GM18951 (cell line): ENCODE measurements around the gene OR6S1.
"Not testable (repeated sequence)": the region's sequence is repeated elsewhere in the genome, so short reads cannot be mapped to it uniquely, and the experiment has no call there.

ENCODE experiments used
- POLR2A ChIP-seq: IDR thresholded peaks from 4 replicates; pipeline ENCODE4 v1.6.1; 2011; ENCODE audit warnings: mild to moderate bottlenecking; ENCODE audit not compliant: insufficient read length, insufficient read depth; ENCODE audit errors: extremely low read depth
- in situ Hi-C: fragments of 300-500 bp; cut with MboI; formaldehyde crosslinking; loops from one replicate; pipeline ENCODE4 v1.12.0; 2022; ENCODE audit warnings: low sequenced_read_pairs, mixed read lengths, inconsistent platforms; ENCODE audit not compliant: unreplicated experiment

OR6S1 gene

DNA sequence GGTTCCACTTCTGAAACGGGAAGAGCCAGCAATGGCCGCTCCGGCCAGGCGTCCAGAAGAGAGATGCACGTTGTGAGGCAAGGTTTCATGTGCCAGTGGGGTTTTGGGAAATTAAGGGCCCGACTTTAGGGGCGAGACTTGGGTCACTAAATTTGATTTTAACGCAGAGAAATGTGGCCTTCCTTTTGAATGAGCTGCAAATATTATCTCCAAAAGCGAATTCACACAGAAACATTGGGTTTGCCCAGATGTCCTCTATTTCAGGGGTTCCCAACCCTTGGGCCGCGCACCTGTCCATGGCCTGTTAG is 40.6 kb upstream of the OR6S1 start:
- in situ Hi-C loops: loop anchor here (10.0 kb wide), 2 partner anchors 47 to 347 kb away; partner anchors contain the start of gene CCNB1IP1
- TF ChIP-seq POLR2A: no peak

DNA sequence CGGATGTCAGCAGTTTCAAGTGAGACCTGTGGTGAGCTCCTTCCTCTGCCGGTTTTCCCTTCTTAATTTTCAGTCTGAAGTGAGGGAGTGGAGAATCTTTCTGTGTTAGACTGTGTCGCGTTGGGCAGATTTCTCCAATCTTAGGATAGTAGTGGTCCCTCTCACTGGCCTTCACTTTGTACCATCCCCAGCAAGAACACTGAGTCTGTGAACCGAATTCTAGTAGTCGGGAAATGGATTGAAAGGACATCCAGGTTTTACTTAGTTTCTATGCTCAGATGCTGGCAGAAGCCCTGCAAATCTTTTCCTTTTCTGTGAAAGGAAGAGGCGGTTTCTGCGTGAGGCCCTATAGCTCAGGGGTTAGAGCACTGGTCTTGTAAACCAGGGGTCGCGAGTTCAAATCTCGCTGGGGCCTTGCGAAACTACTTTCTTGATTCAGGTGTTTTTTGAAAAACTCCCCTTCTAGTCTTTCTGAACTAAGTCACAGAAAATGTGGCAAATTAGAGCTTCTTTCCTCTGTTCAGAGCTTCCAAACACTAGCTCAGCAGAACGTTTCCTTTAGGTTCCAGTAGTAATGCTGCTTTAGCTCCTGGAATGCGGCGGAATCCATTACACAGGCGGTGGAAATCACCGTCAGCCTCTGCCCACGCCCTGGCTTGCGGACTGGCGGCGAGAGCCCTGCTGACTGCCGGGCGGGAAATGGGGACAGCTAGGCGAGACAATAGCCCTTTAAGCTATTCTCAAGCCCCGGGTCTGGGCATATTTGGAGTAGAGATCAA is 40.0 kb upstream of the OR6S1 start:
- peak; percentile 3 for TF ChIP-seq POLR2A
- in situ Hi-C loops: loop anchor here (10.0 kb wide), 2 partner anchors 47 to 347 kb away; partner anchors contain the start of gene CCNB1IP1

DNA sequence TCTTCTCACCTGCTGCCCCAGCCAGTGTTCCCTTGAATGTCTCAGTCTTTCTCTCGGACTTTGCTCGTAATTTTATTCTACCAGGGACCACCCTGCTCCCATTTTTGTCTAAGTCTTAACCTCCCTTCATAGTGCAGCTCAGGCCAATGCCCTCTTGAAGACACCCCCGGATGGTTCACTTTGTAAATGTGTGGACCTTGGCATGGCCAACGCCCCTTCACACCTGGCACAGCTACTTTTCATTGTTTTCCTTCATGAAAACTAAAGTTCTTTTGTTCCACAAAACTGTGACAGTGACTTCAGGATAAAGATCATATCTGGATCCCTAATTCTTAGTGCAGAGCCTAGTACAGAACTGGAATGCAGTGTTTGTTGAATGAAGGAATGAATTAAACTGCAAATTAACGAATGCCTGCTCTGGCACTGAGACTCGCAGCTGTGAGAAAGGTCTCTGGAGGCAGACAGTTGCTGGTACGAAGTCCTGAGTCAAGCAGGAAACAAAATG is 39.4 kb upstream of the OR6S1 start:
- TF ChIP-seq POLR2A: peak; percentile 14
- in situ Hi-C loops: loop anchor here (10.0 kb wide), 2 partner anchors 46 to 346 kb away; partner anchors contain the start of gene CCNB1IP1

DNA sequence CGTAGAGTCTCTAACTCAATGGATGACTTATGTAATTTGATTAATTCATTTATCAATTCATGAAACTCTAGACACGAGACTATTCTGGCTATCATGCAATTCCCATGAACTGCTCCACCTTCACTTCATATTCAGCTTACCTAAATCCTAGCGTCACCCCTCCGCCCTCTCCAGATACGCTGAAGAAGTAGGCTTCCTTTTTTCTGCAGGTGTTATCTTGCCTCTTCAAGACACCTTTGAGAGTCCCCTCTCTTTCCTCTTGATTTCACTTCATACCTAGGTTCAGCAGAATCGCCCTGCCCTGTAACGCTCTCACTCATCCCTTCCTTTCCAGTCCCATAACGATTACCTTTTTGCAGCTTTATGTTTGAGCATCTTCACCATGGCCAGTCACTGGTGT is 38.9 kb upstream of the OR6S1 start:
- in situ Hi-C loops: loop anchor here (10.0 kb wide), 2 partner anchors 46 to 346 kb away; partner anchors contain the start of gene CCNB1IP1
- TF ChIP-seq POLR2A: no peak

DNA sequence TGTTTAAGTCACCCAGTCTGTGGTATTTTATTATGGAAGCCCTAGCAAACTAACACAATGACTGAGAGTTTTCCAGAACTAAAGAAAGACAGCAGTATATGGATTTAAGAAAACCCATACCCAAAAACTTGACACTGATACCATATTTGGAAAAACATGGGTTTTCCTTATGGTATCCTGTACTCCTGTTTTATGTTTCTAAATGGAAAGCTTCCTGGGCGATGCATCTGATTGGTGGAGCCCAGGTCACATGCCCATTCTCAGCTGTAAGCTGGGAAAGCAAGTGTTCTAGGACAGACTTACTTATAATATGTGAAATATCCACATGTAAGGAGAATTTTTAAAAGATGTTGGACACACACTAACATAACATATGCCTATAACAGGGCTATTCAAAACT is 38.4 kb upstream of the OR6S1 start:
- no peak for TF ChIP-seq POLR2A
- in situ Hi-C loops: loop anchor here (10.0 kb wide), 2 partner anchors 45 to 345 kb away; partner anchors contain the start of gene CCNB1IP1

DNA sequence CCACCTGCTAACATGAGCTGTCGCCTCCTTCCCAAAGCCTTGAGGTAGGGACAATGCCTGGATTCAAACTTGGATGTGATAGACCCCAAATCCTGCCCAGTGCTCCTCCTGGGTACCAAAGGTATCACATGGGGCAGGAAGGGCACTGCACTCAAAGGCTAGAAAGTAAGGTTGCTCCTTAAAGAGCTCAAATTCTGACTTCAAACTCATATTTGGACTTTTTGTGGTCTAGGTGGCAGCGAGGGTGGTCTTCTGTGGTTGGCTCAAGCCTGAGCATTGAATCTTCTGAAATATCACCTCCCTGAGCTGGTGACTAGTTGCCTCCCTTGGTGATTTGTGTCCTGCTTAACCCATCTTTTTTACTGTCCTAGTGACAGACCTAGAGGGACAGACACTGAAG is 34.6 kb upstream of the OR6S1 start:
- in situ Hi-C loops: no loop called here
- TF ChIP-seq POLR2A: no peak

DNA sequence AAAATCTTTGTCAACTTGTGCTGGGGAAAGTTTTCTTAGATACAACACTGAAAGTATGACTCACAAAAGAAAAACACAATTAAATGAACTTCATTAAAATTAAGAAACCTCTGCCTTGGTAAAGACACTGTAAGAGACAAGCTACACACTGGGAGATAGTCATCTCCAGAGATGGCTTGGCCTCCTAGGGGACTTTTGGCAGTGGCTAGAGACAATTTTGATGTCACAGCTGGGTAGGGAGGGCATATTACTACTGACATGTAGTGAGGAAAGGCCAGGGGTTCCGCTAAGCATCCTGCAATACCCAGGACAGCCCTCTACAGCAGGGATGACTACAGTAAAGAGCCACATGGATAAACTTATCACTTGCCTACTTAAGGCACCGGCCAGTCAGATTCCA is 34.2 kb upstream of the OR6S1 start:
- in situ Hi-C loops: no loop called here
- TF ChIP-seq POLR2A: no peak

DNA sequence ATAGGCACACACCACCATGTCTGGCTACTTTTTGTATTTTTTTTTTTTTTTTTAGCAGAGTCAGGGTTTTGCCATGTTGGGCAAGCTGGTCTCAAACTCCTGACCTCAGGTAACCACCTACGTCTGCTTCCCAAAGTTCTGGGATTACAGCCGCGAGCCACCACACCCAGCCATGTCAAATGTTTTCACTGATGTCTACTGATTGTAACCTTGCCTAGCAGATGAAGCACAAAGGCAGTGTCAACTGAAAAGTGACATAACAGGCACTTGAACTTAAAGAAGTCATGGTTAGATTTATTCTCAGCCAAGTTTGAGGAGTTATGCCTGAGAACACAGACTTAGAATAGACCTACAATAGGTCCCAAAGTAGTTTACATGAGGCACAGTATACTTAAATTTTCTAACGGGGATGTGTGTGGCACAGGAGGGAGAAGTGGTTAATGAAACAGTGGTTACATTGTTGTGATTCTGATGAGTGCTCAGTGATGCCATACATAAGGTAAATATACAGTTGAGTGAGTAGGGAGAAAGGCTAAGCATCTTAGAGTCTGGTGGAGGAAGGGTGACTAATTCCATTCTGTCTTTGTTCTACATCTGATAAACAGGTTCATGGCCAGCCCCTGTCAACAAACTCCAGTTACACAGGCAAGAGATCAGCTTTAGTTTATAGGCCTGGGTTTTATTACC is 30.2 kb upstream of the OR6S1 start:
- in situ Hi-C loops: no loop called here
- no peak for TF ChIP-seq POLR2A

DNA sequence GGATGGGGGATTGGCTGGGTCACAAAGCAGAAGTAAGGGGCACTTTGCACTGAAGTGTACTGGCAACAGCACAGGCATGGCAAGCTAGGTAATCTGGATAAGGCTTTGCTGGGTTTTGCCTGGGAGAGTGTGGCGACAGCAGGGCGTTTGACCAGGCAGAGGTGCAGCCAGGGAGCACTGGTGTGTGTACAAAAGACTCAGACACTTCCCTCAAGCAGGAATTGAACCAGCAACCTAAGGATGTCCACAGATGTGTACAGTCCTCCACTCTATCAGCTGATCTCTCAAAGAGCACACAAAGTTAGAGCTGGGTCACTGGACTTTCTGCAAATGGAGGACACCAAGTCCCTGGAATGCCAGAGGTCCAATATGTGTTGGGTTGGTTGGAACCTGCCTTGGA is 27.5 kb upstream of the OR6S1 start:
- in situ Hi-C loops: no loop called here

DNA sequence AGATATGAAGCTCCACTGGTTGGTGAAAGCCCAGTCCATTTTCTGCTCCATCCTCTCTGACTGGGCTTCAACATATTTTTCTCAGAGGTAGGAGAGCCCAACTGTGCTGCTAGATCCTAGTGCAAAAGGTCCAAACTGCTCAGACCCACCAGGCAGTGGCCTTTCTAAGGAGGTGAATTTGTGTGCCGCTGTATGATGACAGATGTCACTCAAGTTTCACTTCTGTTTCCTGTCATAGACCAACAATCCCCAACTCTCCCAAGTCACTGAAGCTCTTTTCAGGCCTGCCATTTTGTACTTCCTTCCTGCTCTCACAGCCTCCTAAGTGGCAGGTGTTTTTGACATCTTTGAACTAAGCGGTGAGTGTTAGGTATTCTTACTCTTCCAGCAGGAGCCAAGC is 26.5 kb upstream of the OR6S1 start:
- in situ Hi-C loops: no loop called here
- peak; percentile 38 for TF ChIP-seq POLR2A

More for the DNA sequence above, 27.5 kb upstream of the OR6S1 start:
- TF ChIP-seq POLR2A: no peak

DNA sequence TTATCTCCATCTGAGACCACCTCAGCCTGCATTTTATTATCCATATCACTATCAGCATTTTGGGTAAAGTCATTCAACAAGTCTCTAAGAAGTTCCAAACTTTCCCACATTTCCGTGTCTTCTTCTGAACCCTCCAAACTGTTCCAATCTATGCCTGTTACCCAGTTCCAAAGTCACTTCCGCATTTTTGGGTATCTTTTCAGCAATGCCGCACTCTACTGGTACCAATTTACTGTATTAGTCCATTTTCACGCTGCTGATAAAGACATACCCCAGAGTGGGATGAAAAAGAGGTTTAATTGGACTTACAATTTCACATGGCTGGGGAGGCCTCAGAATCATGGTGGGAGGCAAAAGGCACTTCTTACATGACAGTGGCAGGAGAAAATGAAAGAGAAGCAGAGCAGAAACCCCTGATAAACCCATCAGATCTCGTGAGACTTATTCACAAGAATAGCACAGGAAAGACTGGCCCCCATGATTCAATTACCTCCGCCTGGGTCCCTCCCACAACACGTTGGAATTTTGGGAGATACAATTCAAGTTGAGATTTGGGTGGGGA is 25.0 kb upstream of the OR6S1 start:
- TF ChIP-seq POLR2A: peak; percentile 23
- in situ Hi-C loops: not testable (repeated sequence)

DNA sequence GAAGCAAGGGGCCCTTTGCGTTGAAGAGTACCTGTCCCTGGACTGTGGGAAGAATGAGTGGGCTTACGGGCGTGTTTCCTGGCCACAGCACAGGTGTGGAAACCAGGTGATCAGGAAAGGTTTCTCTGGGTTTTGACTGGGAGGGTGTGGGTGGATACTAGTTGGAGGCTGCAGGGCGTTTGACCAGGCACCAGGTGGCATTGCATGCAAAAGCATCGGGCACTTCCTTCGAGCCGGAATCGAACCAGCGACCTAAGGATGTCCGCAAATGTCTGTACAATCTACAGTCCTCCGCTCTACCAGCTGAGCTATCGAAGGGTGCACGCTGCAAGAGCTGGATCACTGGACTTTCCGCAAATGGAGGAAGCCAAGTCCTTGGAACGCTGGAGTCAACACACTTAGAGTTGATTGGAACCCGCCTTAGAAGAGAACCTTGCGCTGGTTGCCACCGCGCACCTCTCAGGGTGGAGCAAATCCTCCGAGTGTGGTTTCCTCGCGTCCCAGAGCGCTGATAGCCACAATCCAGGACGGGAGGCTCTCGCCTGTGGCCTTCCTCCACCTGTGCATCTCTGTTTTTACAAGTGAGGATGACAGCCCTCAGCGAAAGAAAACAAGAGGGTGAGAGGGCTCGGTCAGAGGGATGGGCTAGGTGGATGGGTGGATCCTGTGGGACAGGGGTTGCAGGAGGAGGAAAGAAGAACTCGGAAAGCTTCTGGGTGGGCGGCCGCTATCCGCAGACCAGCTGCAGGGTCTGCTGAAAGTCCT is 21.7 kb upstream of the OR6S1 start:
- in situ Hi-C loops: no loop called here
- no peak for TF ChIP-seq POLR2A

DNA sequence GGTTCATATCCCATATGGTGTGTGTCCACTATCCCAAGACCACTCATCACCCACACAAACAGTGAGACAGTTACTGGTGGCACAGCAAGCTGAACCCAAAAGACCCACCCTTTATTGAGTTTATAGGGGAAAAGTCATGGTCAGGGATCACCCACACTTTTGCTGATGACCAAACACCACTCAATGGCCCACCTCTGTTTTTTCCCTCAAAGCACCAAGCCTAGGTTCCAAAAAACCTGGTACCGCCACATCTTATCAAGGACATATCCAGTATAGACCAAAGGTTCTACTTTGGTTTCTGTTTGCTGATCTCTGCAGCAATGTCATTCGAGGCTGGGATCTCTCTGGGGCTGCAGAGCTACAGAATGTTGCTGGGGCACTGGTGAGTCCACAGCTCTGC is 19.7 kb upstream of the OR6S1 start:
- in situ Hi-C loops: no loop called here
- TF ChIP-seq POLR2A: no peak
